SIG-M5 (cell line): Measurements from ENCODE around the gene PRKAA2.

ENCODE experiments used
- DNase-seq: peaks from one replicate; lab custom pipeline; 2025; lab: John Stamatoyannopoulos, UW

PRKAA2 gene

GRCh38 chr1:56713112-56713511 lies 68.0 kb downstream of the PRKAA2 start:
- no peak for DNase-seq

- DNase-seq, result no peak
These were observed 70.0 kb downstream of the PRKAA2 start for GRCh38 chr1:56715156-56715555.

DNA sequence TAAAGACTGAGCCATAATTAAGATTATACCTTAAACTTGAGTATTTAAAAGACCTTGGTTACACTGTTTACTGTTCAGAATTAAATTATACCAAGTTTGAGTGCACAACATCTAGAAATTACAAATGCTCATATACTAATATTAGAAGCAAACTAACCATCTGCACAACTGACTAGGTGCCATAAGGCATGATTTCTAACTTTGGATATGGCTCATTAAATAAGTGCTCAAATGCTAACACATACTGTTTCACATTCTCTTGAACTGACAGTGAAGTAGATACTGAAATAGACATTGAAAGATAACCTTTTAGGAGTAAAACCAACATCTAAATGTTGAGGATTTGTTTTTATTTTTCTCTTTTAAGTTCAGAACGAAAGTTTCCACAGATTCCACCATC lies 74.1 kb downstream of the PRKAA2 start:
- DNase-seq, result no peak

DNA sequence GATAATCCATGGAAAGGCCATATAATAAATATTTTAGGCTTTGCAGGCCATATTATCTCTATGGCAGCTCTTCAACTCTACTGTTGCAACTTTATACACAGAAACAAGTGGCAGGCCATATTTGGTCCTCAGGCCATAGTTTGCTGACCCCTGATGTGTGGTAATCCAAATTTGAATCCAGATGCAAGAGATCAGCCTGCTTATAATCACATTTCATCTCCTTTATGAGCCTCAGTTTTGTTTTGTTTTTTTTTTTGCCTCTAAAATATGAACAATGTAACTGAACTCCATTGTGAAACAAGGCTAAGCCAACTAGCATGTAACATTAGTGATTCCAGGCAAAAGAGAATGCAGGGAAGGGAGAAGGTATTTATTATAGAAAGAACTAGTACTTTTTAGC lies 81.6 kb downstream of the PRKAA2 start:
- no peak for DNase-seq

- DNase-seq, result no peak
These were observed 83.8 kb downstream of the PRKAA2 start for GRCh38 chr1:56728964-56729363.

DNA sequence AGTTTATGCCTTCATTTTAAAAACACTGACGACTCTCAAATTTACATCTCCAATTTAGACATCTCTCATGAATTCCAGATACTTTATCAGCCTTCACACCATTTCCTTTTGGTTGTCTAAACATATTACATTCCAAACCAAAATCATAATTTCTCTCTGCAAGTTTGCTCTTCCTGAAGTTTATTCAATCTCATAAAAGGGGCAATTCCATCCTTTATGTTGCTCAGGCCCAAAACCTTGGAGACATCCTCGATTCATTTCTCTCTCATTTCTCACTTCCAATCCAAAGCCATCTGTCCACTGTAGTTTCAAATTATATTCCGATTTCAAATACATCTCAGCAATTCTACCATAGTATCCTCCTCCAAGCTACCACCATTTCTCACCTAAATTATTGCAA lies 100.1 kb downstream of the PRKAA2 start:
- no peak for DNase-seq

DNA sequence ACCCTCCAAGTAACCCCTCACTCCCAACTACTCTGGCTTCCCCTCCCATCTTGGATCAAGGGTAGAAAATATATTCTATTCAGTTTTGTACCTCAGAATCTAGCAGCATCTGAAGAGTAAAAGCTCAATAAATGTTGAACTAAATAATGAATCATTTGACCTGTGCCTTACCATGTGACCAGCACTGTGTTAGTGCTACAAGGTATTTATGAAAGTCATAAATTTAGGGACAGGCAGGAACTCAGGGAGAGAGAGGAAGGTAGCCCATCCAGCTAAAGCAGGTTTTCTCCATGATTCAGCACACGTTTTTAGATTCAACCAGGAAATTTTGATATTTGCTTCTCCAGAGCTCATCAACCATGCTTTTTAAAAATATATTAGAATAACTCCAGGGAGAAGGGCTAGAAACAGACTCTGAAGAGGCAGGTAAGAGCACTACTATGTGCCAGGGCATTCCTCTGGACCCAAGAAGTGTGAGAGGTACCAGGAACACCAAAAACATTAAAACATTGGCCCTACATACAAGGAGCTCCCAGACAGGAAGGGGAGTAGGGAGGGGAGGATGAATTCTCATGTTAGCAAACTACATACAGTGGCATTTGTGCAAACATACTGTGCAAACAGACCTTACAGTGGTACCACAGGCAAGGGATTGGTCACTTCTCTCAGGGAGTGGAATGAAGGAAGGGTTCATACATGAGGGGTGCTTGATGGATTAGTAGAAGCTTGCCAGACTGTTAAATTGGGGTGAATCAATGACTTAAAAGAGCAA lies 109.8 kb downstream of the PRKAA2 start:
- DNase-seq, result no peak

DNA sequence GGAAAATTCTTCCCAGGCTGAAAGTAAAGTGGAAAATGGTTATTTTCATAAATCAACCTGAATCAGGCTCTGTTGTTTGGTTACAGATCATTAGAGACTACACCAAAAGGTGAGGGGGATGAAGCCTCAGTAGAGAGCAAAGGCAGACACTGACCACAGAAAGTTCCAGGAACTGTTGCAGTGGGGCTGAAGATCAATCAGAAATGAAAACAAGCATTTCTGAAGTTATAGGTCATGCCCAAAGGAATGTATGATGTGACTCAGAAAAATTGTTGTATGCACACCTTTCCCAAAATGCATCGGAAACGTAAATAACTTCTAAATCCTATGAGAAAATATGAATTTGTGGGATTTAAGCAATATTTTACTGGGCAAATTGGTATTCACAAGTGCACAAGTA lies 110.8 kb downstream of the PRKAA2 start:
- DNase-seq, result no peak

- no peak for DNase-seq
These were observed 113.0 kb downstream of the PRKAA2 start for GRCh38 chr1:56758135-56758534.

GRCh38 chr1:56758794-56759193 lies 113.7 kb downstream of the PRKAA2 start:
- DNase-seq, result no peak
